ENCODE results near the gene RNF215. TPM values are rescaled to one million over a fixed set of nuclear protein-coding genes. Genes with fewer than 3 reads are reported as not detected.

RNF215 gene
- total RNA-seq, 1 donor from 2014 or later: 6.7 TPM

DNA sequence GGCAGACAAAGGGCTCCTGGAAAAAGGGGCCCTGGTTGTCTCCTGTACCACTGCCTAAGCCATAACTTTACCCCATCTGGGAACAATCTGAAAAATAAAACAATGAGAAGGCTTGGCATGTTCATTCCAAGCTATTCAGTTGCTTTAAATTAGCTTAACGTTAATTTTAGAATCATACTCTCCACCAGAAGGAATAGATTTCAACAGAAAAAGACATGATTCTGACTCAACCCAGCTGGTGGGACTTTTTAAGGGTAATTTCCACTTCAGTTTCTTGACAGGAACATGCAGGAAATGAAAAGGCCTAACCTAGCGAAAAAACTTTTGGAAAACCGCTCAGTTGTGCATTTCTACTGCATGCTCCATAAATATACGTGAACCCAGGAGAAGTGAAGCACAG lies 38.4 kb downstream of the RNF215 start:
- intact Hi-C loops (cut with DNase I): no loop called here
- H3K27me3 ChIP-seq: no peaks in the 10 kb centered on the region
- DNase-seq (ENCODE audit: low spot score in 2 of 2): no peak
- no peak overlapping the region for H3K4me3 ChIP-seq
- no peaks in the 10 kb centered on the region for H3K9me3 ChIP-seq
- H3K4me1 ChIP-seq: no peaks in the 10 kb centered on the region
- TF ChIP-seq, protein P1, sequence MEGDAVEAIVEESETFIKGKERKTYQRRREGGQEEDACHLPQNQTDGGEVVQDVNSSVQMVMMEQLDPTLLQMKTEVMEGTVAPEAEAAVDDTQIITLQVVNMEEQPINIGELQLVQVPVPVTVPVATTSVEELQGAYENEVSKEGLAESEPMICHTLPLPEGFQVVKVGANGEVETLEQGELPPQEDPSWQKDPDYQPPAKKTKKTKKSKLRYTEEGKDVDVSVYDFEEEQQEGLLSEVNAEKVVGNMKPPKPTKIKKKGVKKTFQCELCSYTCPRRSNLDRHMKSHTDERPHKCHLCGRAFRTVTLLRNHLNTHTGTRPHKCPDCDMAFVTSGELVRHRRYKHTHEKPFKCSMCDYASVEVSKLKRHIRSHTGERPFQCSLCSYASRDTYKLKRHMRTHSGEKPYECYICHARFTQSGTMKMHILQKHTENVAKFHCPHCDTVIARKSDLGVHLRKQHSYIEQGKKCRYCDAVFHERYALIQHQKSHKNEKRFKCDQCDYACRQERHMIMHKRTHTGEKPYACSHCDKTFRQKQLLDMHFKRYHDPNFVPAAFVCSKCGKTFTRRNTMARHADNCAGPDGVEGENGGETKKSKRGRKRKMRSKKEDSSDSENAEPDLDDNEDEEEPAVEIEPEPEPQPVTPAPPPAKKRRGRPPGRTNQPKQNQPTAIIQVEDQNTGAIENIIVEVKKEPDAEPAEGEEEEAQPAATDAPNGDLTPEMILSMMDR (IDR thresholded peaks at IDR 0.05): no peak
- no peak overlapping the region for H3K27ac ChIP-seq
- peaks cover 55 to 89% of the 10 kb centered on the region in 2 donors for H3K36me3 ChIP-seq

DNA sequence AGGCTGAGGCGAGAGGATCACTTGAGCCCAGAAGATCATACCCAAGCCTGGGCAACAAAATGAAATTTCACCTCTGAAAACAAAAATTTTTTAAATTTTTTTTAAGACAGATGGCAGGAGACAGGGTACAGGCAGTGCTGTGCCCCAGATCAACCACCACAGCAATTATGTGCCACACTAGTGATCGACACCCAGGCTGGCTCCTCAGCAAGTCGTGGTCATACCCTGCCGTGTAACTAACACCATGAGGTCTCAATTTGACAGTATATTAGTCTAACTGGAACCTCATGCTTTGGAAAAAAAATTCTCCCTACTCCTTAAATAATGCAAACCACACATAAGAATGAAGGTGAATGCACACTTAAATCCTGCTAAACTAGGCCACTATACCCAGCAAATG lies 38.8 kb downstream of the RNF215 start:
- H3K36me3 ChIP-seq: peaks cover 59 to 93% of the 10 kb centered on the region in 2 donors
- no peak overlapping the region for H3K4me3 ChIP-seq
- H3K4me1 ChIP-seq: no peaks in the 10 kb centered on the region
- H3K27me3 ChIP-seq: no peaks in the 10 kb centered on the region
- intact Hi-C loops (cut with DNase I): no loop called here
- H3K27ac ChIP-seq: no peak overlapping the region
- DNase-seq (ENCODE audit: low spot score in 2 of 2): no peak
- H3K9me3 ChIP-seq: no peaks in the 10 kb centered on the region
- TF ChIP-seq, protein P1 (IDR thresholded peaks at IDR 0.05): no peak

DNA sequence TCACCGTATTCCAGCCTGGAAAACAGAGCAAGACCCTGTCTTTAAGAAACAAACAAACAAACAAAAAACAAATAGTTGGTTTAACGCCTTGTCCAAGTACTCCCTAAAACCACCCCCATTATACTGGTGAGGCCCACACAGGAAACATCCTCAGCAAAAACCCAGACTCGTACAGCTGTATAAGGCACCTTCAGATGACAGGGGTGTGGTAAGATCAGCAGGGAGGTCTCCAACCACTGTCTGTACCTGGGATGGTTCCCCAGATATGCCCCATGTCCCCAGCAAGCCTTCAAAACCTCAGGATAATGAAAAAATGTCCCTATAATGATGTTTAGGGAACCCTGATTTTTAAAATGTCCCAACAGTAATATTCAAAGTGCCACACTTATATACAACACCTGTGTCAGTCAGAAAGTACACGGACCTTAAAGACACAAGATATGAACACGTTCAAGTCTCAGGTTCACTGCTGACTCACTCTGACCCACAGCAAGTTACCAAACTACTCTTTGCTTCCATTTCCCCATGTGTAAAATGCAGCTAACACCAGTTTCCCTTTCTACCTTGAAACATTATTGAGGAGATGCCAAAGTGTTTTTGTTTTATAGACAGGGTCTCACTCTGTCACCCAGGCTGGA lies 39.8 kb downstream of the RNF215 start:
- H3K36me3 ChIP-seq: peaks cover 61 to 97% of the 10 kb centered on the region in 2 donors
- no peak overlapping the region for H3K27ac ChIP-seq

DNA sequence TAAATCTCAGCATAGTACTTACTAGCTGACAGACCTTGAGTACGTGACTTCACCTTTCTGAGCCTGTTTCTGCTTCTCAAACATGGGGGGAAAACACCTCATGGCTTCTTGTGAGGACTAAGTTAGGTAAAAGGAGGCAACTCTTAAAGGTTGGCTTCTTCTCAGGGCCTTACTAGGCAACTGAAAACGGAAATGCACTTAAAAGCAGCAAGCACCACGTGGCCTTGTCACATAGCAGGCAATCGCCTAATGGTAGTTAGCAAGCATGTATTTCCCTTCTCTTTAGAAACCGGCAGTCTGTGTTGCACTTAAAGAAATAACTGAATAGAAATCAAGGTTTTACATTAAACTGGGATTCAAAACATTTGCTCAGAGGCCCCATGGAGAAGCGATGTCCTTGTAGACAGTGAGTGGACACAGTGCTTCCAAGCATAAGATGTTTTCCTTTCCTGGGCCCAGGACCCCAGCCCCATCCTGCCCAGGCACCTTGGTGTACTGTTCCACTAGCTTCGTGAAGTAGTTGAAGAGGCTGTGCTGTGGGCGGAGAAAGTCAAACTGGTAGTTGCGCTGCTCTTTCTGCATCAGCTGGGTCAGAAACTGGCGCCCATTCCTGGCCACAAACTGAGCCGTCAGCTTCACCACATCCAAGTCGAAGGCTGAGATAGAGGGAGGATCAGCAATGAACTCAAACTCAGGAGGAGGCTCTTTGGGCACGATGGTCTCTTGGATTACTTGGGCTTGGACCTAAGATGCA lies 42.6 kb downstream of the RNF215 start:
- TF ChIP-seq, protein P1 (IDR thresholded peaks at IDR 0.05): no peak
- Histone ChIP-seq H3K4me1 (peaks cover 0 to 18% of the 10 kb centered on the region in 2 donors), H3K9me3 (no peaks in the 10 kb centered on the region), H3K27ac (no peak overlapping the region), H3K4me3 (no peak overlapping the region), H3K36me3 (peaks cover 68 to 98% of the 10 kb centered on the region in 2 donors), H3K27me3 (no peaks in the 10 kb centered on the region)
- no peak for DNase-seq (ENCODE audit: low spot score in 2 of 2)
- intact Hi-C loops (cut with DNase I): loop anchor here (5.0 kb wide), 1 partner anchor 57 kb away; the partner anchor contains the start of gene CASTOR1

More for the DNA sequence above, 39.8 kb downstream of the RNF215 start:
- no peaks in the 10 kb centered on the region for H3K27me3 ChIP-seq
- no peak for DNase-seq (ENCODE audit: low spot score in 2 of 2)
- H3K4me1 ChIP-seq: no peaks in the 10 kb centered on the region
- intact Hi-C loops (cut with DNase I): no loop called here
- TF ChIP-seq, protein P1 (IDR thresholded peaks at IDR 0.05): no peak
- no peak overlapping the region for H3K4me3 ChIP-seq
- H3K9me3 ChIP-seq: no peaks in the 10 kb centered on the region

DNA sequence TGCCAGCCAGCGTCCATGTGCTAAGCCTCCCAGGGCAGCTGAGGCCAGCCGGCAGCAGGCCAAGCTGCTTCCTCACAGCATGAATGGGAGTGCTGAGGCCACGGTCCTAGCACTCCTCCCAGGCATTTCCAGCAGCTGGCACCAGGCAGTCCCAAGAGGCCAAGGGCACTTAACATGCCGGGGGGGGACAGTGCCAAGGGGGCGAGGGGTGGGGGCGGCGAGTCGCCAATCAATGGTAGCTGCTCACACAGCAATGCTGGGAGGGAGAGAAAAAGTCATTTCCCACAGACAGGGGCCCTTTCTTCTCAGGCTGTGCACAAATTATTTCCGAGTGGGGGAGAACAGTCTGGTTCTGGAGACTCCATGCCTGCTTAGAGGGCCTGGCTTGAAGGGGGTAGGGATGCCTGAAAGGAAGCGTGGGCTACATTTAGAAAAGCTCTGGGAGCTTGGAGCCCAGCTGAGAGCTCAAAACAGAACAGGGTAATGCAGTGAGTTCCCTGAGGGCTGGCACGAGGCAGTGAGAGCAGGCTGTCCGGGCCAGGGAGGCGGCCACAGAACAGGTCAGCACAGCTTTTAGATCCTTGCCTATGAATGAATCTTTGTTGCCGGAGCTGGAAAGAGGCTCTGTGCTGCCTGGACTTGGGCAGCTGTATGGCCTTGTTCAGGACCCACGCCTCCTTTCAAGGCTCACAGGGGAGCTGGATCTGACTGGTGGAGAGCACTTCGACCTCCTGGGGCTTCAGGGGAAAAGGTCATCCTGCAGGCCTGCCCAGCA lies 46.1 kb downstream of the RNF215 start:
- no peaks in the 10 kb centered on the region for H3K27me3 ChIP-seq
- no peaks in the 10 kb centered on the region for H3K9me3 ChIP-seq
- H3K27ac ChIP-seq: peak overlapping the region; percentile 51 to 57
- intact Hi-C loops (cut with DNase I): loop anchor here (5.0 kb wide), 1 partner anchor 54 kb away; the partner anchor contains the start of gene CASTOR1
- DNase-seq (ENCODE audit: low spot score in 2 of 2): peak in 1 of 2 donors; percentile 87
- TF ChIP-seq, protein P1 (IDR thresholded peaks at IDR 0.05): no peak
- H3K36me3 ChIP-seq: peaks cover 96 to 100% of the 10 kb centered on the region in 2 donors
- peaks cover 0 to 18% of the 10 kb centered on the region in 2 donors for H3K4me1 ChIP-seq
- H3K4me3 ChIP-seq: no peak overlapping the region
